ENCODE data around the gene DAD1.

Gene DAD1

GRCh38 chr14:22533739-22534359, 55.2 kb downstream of the DAD1 start:
- no peak for DNase-seq

GRCh38 chr14:22533057-22533704, 55.8 kb downstream of the DAD1 start:
- no peak for DNase-seq

DNA sequence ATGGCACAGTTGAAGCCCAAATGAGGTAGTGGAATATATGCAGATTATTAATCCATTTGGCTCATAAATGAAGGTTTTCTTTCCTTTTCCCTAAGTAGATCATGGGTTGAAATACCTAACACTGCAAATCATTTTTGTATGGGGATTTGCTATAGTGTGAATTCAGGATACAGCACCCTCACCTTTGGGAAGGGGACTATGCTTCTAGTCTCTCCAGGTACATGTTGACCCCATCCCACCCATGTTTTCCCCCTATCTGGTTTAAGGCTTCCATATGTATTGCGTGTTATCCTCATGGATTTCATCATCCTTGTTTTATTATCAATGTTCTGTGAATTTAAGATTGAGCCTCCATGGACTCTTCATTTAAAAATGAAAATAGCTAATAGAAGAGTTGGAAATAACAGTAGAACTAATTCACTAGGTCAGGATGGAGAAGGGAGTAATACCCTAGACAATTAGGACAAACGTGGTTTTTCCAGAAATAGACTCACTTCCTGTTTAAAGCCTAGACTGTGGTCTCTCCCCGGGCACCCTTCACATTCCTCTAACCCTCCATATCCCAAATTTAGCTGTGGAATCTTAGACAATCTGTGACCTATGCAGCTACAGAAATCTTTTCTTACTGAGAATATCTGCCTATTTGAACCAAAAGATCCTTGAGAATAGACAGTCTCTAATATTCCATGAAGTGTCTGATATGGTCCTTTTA, 56.5 kb downstream of the DAD1 start:
- DNase-seq: no peak

GRCh38 chr14:22531451-22532344, 57.3 kb downstream of the DAD1 start:
- no peak for DNase-seq

DNA sequence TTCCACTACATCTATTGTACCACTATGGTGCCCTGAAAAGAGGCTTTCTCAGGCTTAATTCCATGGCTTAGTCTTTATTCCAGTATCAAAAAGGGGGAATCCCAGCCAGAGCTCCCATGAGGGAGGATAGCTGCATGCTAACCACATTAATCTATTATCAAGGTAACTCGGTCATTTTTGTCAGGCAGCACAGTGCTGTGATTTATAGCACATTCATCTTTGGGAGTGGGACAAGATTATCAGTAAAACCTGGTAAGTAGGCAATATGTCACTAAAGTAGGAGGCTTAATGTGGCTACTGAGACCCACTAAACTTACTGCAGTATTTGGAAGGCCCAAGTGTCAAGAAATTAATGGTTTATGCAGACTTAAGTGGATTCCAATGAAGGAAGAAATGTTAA, 58.9 kb downstream of the DAD1 start:
- no peak for DNase-seq

- DNase-seq: no peak
These were observed 62.3 kb downstream of the DAD1 start for GRCh38 chr14:22526744-22527143.

GRCh38 chr14:22526218-22526617, 62.8 kb downstream of the DAD1 start:
- DNase-seq: no peak

DNA sequence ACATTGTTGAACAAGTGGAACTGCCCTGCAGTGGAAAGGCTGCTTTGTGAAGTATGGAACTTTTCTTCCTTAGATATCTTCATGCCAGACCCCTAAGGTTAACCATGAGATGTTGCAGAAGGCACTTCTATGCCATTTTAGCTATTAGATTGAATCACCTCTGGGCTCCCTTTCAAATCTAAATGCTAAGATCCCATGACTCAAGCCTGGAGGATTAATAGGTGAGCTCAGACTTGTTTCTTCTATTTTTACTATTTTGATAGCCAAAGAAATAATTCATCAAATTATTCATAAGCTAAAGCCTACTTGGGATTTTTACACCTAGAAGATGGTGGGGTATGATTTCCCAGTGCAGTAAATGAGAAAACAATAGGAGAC, 64.3 kb downstream of the DAD1 start:
- no peak for DNase-seq

DNA sequence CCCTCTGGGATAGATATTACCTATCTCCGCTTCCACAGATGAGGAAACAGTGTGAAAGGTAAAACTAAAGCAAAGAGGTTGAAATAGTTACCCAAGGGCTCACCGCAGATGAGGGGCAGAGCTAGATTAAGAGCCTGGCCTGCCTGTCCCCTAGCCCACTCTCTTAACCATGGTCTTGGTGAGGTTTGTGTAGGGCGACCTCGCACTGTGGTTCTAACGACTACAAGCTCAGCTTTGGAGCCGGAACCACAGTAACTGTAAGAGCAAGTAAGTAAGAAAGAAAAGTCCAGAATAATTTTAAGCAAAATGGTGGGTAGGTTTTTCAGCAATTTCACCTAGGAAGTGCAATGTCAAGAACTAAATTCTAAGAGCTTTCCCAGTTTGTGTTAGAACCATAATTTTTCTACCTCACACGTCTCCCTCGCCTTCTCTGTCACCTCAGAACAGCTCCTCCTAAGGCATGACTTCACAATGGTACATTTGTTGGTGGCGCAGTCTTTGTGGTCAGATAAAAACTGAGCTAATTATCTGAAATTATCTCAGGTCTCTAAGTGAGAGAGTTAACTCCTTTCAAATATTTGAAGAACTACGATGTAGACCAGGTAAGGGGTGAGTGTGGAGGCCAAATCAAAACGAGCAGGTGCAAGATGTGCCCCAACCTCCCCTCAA, 64.8 kb downstream of the DAD1 start:
- DNase-seq: no peak

DNA sequence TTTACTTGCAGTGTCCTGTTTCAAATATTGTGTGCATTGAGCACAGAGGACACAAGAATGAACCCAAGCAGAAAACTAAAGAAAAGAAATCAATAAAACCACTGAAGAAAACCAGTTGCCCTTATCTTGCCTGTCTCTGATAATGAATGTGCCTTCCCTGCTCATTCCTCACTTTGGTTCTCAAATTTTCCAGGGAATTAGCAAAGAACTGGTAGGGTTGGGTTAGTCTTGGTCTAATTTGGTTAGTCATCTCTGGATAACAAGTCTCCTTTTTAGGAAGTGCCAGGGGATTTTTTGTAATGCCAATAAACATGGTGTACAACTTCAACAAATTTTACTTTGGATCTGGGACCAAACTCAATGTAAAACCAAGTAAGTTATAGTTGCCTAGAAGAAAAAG, 65.7 kb downstream of the DAD1 start:
- DNase-seq: no peak

DNA sequence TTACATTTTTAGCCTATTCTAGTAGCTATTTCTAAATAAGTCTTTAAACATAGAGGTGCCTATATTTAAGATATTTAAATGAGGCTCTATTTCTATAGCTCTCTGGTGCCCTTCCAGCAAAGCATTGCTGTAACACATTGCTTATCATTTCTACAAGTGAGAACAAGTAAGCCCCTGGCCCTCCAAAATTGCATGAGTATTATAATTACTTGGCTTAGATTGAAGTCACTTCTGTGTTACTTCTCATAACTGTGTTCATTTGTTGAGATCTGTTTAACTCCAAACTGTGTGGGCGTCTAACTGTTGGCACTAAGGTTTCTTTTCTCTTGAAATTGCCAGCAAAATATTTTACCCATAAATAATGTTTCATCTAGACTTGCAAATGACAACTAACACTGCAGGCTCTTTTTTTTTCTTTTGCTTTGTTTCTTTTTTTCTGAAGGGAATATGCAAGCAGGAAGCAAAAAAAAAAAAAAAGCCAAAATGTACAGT, 66.5 kb downstream of the DAD1 start:
- DNase-seq: no peak

- no peak for DNase-seq
These were observed 67.4 kb downstream of the DAD1 start for GRCh38 chr14:22521449-22522239.

GRCh38 chr14:22520796-22521195, 68.2 kb downstream of the DAD1 start:
- DNase-seq: no peak

- no peak for DNase-seq
These were observed 68.9 kb downstream of the DAD1 start for GRCh38 chr14:22519877-22520685.

DNA sequence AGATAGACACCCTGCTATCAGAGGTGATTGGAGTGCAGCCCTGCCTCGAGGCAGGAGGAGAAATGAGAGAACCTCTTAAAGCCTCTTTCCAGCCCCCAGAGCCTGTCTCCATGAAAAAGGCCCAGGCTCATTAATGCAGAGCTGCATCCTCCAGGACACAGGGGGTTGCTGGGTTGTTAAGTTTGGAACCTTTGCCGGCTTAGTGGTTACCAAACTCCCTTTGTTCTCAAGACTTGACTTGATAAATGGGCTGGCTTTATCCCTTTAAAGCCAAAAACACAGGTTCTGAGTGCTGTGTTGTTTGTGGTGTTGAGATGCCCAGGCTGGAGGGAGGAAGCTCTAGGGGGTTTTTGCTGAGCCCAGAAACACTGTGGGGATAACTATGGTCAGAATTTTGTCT, 71.0 kb downstream of the DAD1 start:
- DNase-seq: no peak

DNA sequence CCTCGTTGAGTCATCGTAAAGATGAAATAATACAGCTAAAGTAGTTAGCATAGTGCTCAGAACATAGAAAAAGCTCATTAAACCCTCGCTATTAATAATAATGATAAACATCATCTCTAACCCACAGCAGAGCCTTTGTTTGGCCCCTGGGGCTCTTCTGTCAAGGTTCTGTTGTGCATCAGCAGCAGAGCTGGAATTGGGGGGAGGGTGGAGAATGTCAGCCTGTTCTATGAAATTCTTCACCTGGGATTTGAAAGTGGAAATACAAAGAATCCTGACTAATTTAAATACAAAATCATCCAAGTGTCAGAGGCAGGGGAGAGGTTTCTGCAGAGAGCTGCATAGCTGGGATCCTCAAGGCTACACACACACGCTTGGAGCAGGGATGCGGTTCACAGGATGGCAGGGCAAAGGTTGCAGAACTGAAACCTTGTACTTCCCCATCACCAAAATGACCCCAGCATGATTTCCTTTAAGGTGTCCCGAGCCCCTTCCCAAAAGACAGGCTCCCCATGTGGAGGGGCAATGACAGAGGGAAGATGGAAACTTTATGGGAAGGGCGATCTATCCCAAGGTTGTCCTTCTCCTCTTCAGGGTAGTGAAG, 71.8 kb downstream of the DAD1 start:
- no peak for DNase-seq

GRCh38 chr14:22515929-22516328, 73.1 kb downstream of the DAD1 start:
- no peak for DNase-seq
